Measurements from ENCODE around the gene MSANTD1. TPM values are rescaled to one million over a fixed set of nuclear protein-coding genes. Genes with fewer than 3 reads are reported as not detected.

MSANTD1 gene
- total RNA-seq, 1 experiment from 2014 or later = 0.71 TPM

- DNase-seq (ENCODE audit: low read depth, low spot score) (no peak), ATAC-seq (no peak)
- no peaks in the 10 kb centered on the region for H3K27me3 ChIP-seq (ENCODE audit: insufficient read depth, low read length)
- TF ChIP-seq EZH2 (IDR thresholded peaks at IDR 0.05) = no peak
- H3K36me3 ChIP-seq (ENCODE audit: control insufficient read depth in 1 of 2, insufficient read depth in 2 of 2, low read length in 2 of 2) = peaks cover 0 to 24% of the 10 kb centered on the region in 2 experiments; a peak in 2 of 4 replicates
- H3K4me3 ChIP-seq (replicated peaks in 1 of 2; ENCODE audit: low read depth in 1 of 2, low read length in 2 of 2) = no peak overlapping the region
- H3K79me2 ChIP-seq (ENCODE audit: insufficient read depth, low read length) = no peaks in the 10 kb centered on the region
- no peaks in the 10 kb centered on the region for H3K4me1 ChIP-seq (ENCODE audit: control insufficient read depth in 1 of 2, insufficient read depth in 2 of 2, low read length in 2 of 2)
- BruUV-seq (replicated peaks) = no TSS peak
- H3K9me3 ChIP-seq (ENCODE audit: control insufficient read depth in 1 of 2, insufficient read depth in 1 of 2, low read depth in 1 of 2, low read length in 2 of 2) = no peaks in the 10 kb centered on the region
- H3K9ac ChIP-seq (ENCODE audit: low read length) = no peak overlapping the region
- intact Hi-C loops (cut with micrococcal nuclease) = no loop called here
- H3K9me2 ChIP-seq (ENCODE audit: insufficient read depth) = no peaks in the 10 kb centered on the region
- ChIA-PET POLR2A (no interaction called here), RAD21 (ENCODE audit: low non-redundant PET in 1 of 2, low total read pairs in 2 of 2, uncharacterized antibody in 2 of 2, unreplicated experiment in 2 of 2) (no interaction called here), CTCF (no interaction called here)
- no peak overlapping the region for H3K4me2 ChIP-seq (ENCODE audit: low read length)
- H3K27ac ChIP-seq (ENCODE audit: low read depth, low read length) = no peak overlapping the region
- no peaks in the 10 kb centered on the region for H4K20me1 ChIP-seq (ENCODE audit: insufficient read depth)
- no peak overlapping the region for H2AFZ ChIP-seq (ENCODE audit: low read depth, low read length, poor library complexity, severe bottlenecking)
Measured at GRCh38 chr4:3219761-3220475, 29.0 kb upstream of the MSANTD1 start.

- Histone ChIP-seq H3K9me2 (ENCODE audit: insufficient read depth) (no peaks in the 10 kb centered on the region), H3K36me3 (ENCODE audit: control insufficient read depth in 1 of 2, insufficient read depth in 2 of 2, low read length in 2 of 2) (peaks cover 0 to 17% of the 10 kb centered on the region in 2 experiments; a peak in 2 of 4 replicates), H3K27me3 (ENCODE audit: insufficient read depth, low read length) (no peaks in the 10 kb centered on the region), H3K79me2 (ENCODE audit: insufficient read depth, low read length) (no peaks in the 10 kb centered on the region), H3K9me3 (ENCODE audit: control insufficient read depth in 1 of 2, insufficient read depth in 1 of 2, low read depth in 1 of 2, low read length in 2 of 2) (no peaks in the 10 kb centered on the region), H3K27ac (ENCODE audit: low read depth, low read length) (no peak overlapping the region), H2AFZ (ENCODE audit: low read depth, low read length, poor library complexity, severe bottlenecking) (no peak overlapping the region), H3K9ac (ENCODE audit: low read length) (no peak overlapping the region), H3K4me2 (ENCODE audit: low read length) (no peak overlapping the region), H4K20me1 (ENCODE audit: insufficient read depth) (no peaks in the 10 kb centered on the region), H3K4me1 (ENCODE audit: control insufficient read depth in 1 of 2, insufficient read depth in 2 of 2, low read length in 2 of 2) (no peaks in the 10 kb centered on the region), H3K4me3 (replicated peaks in 1 of 2; ENCODE audit: low read depth in 1 of 2, low read length in 2 of 2) (no peak overlapping the region)
- ChIA-PET CTCF (no interaction called here), POLR2A (no interaction called here), RAD21 (ENCODE audit: low non-redundant PET in 1 of 2, low total read pairs in 2 of 2, uncharacterized antibody in 2 of 2, unreplicated experiment in 2 of 2) (no interaction called here)
- no TSS peak for BruUV-seq (replicated peaks)
- intact Hi-C loops (cut with micrococcal nuclease) = no loop called here
- DNase-seq (ENCODE audit: low read depth, low spot score) (no peak), ATAC-seq (no peak)
- TF ChIP-seq CEBPB (IDR thresholded peaks at IDR 0.05; ENCODE audit: low read depth) = no peak
- no peak for TF ChIP-seq SP1 (IDR thresholded peaks at IDR 0.05; ENCODE audit: low read depth)
- TF ChIP-seq REST (IDR thresholded peaks at IDR 0.05; ENCODE audit: low read depth) = no peak
- TF ChIP-seq CBX3 (IDR thresholded peaks at IDR 0.05; ENCODE audit: low read depth) = no peak
- no peak for TF ChIP-seq MAX (IDR thresholded peaks at IDR 0.05)
- TF ChIP-seq CTCF (IDR thresholded peaks at IDR 0.05 in 2 of 3, conservative IDR thresholded peaks at IDR 0.05 in 1 of 3; ENCODE audit: borderline replicate concordance in 1 of 3, insufficient read depth in 1 of 3, low read depth in 2 of 3, low read length in 2 of 3) = no peak
- TF ChIP-seq ELF1 (IDR thresholded peaks at IDR 0.05; ENCODE audit: borderline replicate concordance, low read depth) = no peak
- no peak for TF ChIP-seq POLR2A (IDR thresholded peaks at IDR 0.05; ENCODE audit: borderline replicate concordance, extremely low read depth, insufficient read depth, insufficient read length)
- TF ChIP-seq ZBTB33 (IDR thresholded peaks at IDR 0.05; ENCODE audit: extremely low read depth, insufficient replicate concordance, low read length) = no peak
- TF ChIP-seq SRF (IDR thresholded peaks at IDR 0.05; ENCODE audit: low read depth) = no peak
Measured at GRCh38 chr4:3220476-3221183, 28.3 kb upstream of the MSANTD1 start.

All from HCT116 (cell line).